GM18858 (cell line): Measurements from ENCODE around the gene METTL15.
A peak's percentile ranks its signal among the peaks of the same experiment; 100 is the strongest.
"Not testable (repeated sequence)": the region's sequence is repeated elsewhere in the genome, so short reads cannot be mapped to it uniquely, and the experiment has no call there.

Experiments used
- ATAC-seq: cut with Tn5 transposase; IDR thresholded peaks from one replicate; pipeline ENCODE4 v1.9.1; 2021; ENCODE audit not compliant: unreplicated experiment

The METTL15 gene

DNA sequence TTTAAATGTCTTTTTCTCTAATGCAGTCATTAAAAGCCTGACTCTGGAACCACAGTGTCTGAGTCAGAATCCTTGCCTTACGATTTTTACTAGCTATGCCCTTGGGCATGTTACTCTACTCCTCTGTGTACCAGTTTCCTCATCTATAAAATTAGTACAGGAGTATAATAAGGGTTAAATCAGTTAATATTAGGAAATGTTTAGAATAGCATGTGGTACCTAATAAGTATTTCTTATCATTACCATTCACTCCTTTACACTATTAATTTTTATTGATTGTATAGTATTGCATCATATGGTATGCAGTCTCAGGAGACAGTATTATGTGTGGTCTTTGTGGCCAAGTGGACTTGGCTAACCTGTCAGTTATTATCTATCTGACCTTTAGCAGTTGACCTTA, 68.2 kb downstream of the METTL15 start:
- no peak for ATAC-seq

DNA sequence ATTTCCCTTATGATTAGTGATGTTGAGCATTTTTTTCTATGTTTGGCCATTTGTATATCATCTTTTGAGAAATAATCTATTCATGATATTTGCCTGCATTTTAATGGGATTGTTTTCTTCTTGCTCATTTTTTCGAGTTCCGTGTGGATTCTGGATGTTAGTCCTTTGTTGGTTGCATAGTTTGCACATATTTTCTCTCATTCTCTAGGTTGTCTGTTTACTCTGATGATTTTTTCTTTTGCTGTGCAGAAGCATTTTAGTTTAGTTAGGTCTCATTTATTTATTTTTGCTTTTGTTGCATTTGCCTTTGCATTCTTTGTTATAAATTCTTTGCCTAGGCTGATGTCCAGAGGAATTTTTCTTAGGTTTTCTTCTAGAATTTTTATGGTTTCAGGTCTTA, 87.3 kb downstream of the METTL15 start:
- no peak for ATAC-seq

DNA sequence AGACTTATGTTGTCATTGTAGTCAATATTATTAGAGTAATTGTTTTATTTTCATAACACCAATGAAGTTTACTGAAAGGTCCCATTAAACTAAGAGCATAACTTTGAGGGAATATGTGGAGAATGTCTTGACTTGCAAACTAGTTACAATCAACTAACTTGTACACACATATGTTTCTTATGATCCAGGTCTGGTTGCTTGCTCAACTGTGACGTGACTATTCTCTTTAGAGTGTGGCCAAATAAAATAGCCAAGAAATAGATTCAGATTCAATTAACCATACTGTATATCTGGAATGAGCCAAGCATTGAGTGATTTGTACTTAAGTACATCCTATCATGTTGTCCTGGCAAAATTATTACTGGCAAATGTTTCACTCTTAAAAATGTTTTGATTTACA, 101.7 kb downstream of the METTL15 start:
- no peak for ATAC-seq

DNA sequence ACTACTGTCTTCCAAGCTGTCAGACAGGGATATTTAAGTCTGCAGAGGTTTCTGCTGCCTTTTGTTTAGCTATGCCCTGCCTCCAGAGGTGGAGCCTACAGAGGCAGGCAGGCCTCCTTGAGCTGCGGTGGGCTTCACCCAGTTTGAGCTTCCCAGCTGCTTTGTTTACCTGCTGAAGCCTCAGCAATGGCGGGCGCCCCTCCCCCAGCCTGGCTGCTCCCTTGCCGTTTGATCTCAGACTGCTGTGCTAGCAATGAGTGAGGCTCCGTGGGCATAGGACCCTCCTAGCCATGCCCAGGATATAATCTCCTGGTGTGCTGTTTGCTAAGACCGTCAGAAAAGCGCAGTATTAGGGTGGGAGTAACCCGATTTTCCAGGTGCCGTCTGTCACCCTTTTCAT, 113.9 kb downstream of the METTL15 start:
- ATAC-seq: not testable (repeated sequence)

DNA sequence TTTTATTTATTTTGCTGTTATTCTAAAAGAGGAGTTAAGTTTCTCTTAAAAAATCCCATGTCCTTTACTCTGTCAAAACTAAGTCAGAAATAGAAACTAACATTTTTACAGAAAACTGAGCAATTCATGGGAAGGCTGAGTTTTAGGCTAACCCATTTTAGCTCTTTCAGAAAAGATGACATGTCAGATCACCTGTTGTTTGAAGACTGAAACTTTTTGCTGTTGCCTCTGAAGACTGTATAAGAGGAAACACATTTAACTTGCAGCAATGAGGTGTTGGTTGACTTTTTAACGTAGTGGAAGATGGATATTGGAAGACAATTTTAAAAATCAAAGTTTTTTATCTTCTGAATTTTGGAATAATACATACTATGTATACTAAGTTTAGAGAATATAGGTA, 115.4 kb downstream of the METTL15 start:
- peak; percentile 73 for ATAC-seq

DNA sequence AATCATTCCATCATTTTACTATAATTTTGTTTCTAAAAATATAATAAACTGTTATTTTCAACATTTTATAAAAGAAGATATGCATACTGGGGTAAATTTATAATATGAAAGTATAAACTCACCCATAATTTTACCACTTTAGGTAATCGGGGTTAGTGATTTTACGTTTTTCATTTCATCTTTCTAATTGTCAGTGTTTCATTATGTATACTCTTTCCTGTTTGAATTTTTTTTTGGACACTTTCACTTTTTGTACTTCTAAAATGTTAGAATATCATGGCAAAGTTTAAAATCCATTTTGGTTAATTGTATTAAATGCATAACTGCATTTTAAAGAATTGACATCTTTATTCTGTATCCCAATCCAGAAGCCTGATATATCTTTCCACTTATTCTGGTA, 115.8 kb downstream of the METTL15 start:
- no peak for ATAC-seq

DNA sequence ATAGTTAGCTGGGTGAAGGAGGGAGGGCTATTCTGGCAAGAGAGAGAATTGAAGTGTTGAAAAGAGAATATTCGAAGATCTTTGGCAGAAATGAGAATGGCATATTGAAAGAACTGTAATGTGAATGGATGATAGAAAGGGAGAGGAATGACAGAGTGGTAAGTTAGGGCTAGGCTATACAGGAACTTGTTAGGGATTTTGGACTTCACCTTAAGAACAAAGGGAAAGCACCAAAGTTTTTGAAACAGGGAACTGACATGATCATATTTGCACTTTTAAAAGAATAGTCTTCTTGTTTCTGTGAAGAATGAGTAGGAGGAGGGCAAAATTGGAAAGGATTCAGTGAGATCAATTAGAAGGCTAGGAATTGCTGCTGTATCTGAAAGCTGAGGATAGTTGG, 119.3 kb downstream of the METTL15 start:
- ATAC-seq: no peak

DNA sequence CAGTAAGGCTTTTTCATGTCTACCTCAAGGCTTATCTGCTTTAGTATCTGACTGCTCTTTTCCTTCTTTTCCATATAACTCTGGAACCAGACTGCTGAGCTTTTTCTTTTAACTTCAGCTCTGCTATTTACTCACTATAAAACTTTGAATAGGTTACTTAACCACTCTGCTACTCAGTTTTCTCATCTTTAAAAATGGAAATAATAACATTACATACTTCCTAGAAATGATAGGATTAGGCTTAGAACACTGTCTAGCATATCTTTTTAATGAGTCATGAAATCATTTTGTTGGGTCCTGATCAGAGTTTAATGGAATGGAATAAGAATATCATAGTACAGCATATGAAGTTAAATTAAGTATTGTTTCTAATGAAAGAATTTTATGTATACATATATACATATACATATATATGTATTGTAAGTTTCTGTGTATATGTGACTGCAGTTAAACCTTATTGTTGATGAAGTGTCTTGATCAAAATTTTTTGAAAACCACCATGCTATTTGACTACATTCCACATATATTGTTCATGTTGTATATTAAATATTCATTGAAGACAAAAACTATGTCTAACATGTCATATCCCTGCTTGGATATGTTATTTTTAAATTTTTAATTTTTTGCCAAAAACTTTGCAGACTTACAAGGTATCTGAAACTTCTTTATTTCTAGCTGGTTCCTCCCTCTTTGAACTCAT, 120.2 kb downstream of the METTL15 start:
- no peak for ATAC-seq

DNA sequence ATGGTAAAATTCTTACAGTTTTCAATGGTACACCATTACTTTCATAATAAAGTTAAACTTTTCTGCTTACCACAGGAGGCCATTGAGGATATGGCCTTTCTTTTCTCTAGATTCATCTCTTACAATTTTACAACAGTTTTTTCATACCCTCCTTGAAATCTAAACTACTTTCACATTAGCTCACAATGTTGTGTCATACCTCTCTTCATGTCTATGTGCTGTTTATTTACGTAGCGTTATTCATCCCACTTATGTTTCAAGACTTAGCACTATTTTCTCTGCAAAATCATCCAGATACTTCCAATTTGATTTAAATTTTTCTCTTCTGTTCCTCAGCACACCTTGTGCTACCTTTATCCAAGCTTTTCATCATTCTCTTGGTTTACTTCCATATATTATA, 123.3 kb downstream of the METTL15 start:
- ATAC-seq: no peak

DNA sequence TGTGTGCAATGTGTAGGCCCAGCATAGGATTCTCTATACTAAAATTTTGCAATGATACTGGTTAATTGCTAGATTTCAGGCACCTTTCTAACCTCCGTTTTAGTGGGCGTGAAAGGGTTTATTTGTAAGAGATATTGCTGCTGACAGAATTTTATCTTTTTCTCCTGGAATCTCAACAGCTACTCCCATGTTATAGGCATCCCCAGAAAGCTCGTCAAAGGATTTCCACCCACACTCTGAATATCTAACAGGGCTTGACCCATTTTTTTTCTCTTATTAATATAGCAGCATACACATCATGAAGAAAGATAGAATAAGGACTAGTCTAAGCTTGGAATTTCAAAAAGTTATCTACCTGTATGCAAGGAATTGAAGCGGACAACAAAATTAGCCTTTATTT, 124.5 kb downstream of the METTL15 start:
- no peak for ATAC-seq

DNA sequence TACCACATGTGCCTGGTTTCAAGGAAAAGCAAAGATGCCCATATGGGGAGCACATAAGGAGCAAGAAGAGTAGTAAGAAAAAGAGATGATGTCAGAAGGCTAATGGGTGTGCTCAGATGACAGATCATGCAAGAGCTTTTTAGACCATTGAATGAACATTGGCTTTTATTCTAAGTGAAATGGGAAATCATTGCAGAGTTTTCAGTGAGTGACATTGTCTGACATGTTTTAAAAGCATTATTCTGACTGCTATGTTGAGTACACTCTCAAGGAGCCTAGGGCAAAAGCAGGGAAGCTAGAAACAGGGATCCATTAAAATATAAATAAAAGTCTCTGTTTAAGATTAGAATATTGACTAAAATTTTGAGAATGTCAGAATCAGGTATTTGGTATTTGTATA, 133.6 kb downstream of the METTL15 start:
- ATAC-seq: no peak

DNA sequence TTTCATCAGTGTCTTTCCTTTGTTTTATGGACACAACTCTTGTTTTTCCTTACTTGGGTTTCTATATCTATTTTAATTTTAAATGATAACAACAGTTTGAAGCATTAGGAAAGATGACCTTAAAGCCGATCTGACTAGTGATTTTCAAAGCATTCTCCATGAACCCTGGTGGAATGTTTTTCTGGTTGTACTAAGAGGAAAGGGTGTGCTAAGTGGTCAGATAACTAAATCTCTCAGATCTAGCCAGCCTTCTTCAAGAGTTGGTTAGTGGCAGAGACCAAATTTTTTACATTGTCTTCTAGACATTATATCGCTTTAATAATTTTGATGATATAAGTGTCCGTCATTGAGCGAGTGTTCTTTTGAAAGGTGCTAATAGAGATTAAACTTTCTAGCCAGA, 134.4 kb downstream of the METTL15 start:
- no peak for ATAC-seq

DNA sequence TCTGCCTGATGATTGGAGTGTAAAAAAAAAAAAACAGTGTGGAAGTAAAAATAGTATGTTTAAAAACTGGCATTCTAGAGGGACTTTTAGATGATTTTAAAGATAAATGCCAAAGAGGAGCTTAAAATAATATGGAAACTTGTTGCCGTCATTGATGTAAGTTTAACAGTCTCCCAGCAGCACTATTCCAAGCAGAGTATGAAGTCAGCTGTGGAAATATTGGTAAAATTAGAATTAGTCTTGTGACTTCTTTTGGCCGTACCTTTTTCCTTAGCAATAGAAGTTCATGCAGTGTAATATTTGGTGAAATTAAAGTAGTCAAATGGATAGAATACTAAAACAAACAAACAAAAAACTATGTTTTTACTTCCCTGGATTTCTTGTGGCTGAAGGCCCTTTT, 134.9 kb downstream of the METTL15 start:
- no peak for ATAC-seq

DNA sequence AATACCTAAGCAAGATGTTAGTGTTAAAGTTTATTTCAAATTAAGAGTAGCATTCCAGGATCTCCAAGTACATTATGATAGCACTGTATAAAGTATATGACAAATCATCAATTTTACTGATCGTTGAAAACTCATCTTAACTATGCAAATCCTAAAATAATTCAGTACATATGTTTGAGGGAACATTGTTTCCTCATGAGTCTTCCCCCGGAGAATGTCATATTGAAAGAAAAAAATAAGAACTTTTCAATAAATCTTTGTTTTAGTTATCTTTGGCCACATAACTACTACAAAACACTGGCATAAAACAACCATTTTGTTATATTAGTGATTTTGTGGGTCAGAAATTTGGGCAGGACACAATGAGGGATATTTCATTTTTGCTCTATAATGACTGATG, 135.4 kb downstream of the METTL15 start:
- no peak for ATAC-seq

DNA sequence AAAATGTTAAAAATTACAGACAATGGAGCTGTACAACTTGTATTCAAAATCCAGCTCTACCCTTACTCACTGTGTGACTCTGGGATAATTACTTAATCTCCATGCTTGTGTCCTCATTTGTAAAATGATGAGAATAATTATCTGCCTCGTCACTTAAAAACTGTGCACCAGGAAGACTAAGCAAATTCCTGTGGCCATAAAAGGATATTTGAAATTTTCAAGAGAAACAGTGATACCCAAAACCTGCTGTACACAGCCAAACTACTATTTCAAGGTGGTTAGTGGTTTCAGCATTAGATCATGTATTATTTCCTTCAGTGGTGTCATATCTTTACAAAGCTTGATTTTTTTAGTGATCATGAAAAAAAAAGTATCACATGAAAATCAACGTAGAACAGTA, 136.9 kb downstream of the METTL15 start:
- ATAC-seq: no peak

DNA sequence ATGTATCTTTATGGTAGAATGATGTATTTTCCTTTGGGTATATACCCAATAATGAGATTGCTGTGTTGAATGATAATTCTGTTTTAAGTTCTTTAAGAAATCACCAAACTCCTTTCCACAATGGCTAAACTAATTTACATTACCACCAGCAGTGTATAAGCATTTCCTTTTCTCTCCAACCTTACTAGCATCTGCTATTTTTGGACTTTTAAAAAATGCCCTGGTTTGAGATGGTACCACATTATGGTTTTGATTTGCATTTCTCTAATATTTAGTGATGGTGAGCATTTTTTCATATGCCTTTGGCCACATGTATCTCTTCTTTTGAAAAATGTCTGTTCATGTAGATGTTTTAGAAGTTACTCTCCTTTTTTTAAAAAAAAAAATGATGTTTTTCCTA, 142.0 kb downstream of the METTL15 start:
- ATAC-seq: no peak

DNA sequence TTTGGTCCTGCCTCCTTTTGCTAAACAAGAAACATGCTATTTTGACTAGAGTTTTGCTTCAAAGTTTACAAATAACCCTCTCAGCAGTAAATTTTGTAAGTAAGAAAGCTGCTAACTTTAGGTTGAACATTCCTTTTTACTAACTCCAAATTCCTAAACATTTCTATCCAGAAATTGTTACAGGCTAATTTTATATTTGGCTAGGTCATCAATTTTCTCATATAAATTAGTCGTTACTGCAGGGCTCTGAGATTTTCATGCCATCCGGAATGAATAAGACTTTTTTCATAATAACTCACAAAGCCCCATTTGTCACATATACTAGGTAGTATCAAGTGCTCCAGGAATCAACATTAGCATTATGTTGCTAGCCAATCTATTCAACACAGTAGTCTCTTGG, 143.1 kb downstream of the METTL15 start:
- no peak for ATAC-seq

DNA sequence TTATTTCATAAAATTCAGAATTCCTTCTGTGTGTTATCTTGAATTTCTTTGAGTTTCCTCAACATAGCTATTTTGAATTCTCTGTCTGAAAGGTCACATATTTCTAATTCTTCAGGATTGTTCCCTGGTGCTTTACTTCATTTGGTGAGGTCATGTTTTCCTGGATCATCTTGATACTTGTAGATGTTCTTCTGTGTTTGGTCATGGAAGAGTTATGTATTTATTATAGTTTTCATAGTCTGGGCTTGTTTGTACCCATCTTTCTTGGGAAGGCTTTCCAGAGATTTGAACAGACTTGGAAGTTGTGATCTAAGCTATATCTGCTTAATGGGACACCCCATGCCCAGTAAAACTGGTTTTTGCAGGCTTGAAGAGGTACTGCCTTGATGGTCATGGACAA, 149.6 kb downstream of the METTL15 start:
- ATAC-seq: no peak

DNA sequence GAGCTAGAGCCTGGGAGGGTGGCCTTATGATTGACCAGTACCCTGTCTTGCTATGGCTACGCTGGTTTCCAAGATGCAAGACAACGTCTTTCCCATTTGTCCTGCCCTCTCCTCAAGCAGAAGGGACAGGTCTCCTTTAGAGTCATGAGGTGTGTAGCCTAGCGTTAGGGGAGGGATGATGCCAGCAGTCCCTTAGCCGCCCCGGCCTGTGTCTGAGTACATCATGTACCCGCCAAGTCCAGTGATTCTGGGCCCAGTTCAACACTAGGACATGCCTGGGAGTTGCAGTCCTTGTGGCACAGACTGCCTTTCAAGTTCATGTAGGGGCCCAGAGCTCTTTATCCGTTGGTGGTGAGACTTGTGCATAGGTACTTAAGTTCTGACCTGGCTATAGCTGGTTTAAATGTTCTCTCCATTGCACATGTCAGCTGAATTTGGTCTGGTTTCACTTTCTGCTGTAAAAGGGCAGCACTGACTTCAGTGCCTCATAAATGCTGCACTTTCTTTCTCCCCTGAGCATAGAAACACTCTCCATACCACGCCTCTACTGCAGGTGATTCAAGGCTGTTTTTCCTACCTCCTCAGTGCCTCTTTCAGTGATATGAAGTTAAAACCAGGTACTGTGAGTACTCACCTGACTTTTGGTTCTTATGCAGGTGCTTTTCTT, 151.1 kb downstream of the METTL15 start:
- ATAC-seq: no peak

DNA sequence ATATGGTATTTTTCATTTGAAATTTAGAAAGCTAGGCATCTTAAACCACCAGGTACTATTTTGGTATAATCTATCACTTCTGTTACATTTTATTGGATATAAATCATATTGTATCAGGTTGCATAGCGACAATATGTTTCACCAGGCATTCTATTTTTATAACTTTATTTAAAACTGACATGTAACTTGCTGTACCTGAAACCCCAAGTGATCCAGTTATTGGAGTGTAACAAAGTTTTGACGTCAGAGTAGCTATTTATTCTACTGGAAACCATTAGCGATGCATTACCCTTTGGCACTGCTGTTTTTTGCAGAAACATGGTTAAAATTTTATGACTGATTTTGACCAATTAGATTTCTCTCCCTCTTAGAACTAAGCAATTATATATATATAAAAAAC, 160.7 kb downstream of the METTL15 start:
- no peak for ATAC-seq

DNA sequence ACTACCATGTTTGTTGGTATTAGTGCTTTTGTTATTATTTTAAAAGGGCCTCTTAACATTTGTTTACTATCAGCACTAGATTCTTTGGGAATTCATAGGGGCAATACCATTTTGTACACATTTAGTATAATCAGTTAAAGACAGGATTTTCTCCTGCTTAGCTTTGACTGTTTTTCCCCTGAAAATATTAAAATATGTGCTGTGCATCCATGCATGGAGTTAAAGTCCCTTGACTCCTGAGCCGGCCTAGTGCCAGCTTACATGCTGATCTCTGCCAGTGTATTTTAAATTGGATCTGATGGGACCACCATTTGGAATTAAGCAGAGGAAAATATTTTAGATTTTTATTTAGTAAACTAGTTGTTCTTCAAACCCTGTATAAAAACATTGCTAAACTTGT, 161.4 kb downstream of the METTL15 start:
- no peak for ATAC-seq

DNA sequence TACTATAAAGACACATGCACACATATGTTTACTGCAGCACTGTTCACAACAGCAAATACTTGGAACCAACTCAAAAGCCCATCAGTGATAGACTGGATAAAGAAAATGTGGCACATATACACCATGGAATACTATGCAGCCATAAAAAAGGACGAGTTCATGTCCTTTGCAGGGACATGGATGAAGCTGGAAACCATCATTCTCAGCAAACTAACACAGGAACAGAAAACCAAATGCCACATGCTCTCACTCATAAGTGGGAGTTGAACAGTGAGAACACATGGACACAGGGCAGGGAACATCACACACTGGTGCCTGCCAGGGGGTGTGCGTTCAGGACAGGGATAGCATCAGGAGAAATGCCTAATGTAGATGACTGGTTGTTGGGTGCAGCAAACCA, 164.1 kb downstream of the METTL15 start:
- ATAC-seq: not testable (repeated sequence)

DNA sequence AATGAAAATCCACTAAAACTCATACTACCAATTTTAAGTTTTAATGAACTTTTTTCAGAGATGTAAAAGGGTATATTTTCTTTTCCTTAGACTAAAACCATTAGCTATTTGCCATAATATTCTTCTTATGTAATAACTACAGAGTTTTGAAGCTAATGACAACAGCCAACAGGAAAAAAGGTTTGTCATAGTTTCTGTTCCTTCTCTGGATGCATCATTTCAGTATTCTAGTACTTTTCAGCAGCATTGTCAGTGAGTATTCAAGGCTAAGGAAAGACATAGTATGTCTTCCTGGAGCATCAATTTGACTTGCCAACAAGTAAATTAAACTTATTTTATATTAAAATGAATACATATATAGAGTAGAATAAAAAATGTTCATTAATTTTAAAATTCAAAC, 166.0 kb downstream of the METTL15 start:
- ATAC-seq: no peak
